Common myeloid progenitor, CD34-positive (primary cell): ENCODE results near the gene RAI1.

Source experiments
- CTCF ChIA-PET: fragments of 350-600 bp; sonication (Branson Sonifier 250); formaldehyde crosslinking; loops from one replicate; lab custom pipeline; 2021; ENCODE audit warnings: antibody characterized with exemption; lab: Charles Lee
- POLR2A ChIA-PET: fragments of 350-600 bp; sonication (Branson Sonifier 250); formaldehyde crosslinking; loops from one replicate; lab custom pipeline; 2021; ENCODE audit warnings: antibody characterized with exemption; lab: Charles Lee
- DNase-seq, 3 donors: peaks; one replicate each; pipeline versions ENCODE4 v3.0.0 to v3.0.0-alpha.2; 2013
- H3K27ac ChIP-seq, 2 experiments: 1 replicate in 1 of 2; 2 replicates in 1 of 2; pipeline ENCODE4 v1.7.0; 2013; ENCODE audit warnings: inconsistent platforms in 2 of 2, low read length in 2 of 2, mild to moderate bottlenecking in 2 of 2, low read depth in 1 of 2, moderate library complexity in 1 of 2; ENCODE audit not compliant: severe bottlenecking in 2 of 2, insufficient read depth in 1 of 2, poor library complexity in 1 of 2
- H3K27me3 ChIP-seq, 5 experiments: replicated peaks in 2 of 5; 1 replicate in 3 of 5; 2 replicates in 2 of 5; pipeline versions ENCODE4 v1.6.1 to v1.7.0; 2013; ENCODE audit warnings: low read length in 4 of 5, mild to moderate bottlenecking in 2 of 5, moderate library complexity in 2 of 5, inconsistent platforms in 1 of 5; ENCODE audit not compliant: insufficient read depth in 5 of 5, control insufficient read depth in 4 of 5
- H3K36me3 ChIP-seq, 4 experiments: 1 replicate in 2 of 4; 2 replicates in 2 of 4; pipeline versions ENCODE4 v1.6.1 to v1.7.0; 2013; ENCODE audit warnings: low read length in 3 of 4, control low read depth in 1 of 4, mild to moderate bottlenecking in 1 of 4; ENCODE audit not compliant: control insufficient read depth in 4 of 4, insufficient read depth in 4 of 4
- H3K4me1 ChIP-seq, 4 experiments: 1 replicate in 3 of 4; 2 replicates in 1 of 4; pipeline versions ENCODE4 v1.6.1 to v1.7.1; 2013; ENCODE audit warnings: low read length in 3 of 4, mild to moderate bottlenecking in 3 of 4, control low read depth in 1 of 4, inconsistent platforms in 1 of 4, moderate library complexity in 1 of 4; ENCODE audit not compliant: control insufficient read depth in 4 of 4, insufficient read depth in 4 of 4; ENCODE audit errors: control extremely low read depth in 1 of 4
- H3K4me3 ChIP-seq, 7 experiments: 1 replicate in 4 of 7; 2 replicates in 3 of 7; pipeline versions ENCODE4 v1.5.1 to v1.7.0; 2013; ENCODE audit warnings: mild to moderate bottlenecking in 7 of 7, low read length in 6 of 7, moderate library complexity in 6 of 7, inconsistent platforms in 2 of 7, low read depth in 2 of 7, control low read depth in 1 of 7; ENCODE audit not compliant: insufficient read depth in 4 of 7, control insufficient read depth in 1 of 7; ENCODE audit errors: extremely low read depth in 1 of 7
- H3K9me3 ChIP-seq, 5 experiments: 1 replicate in 4 of 5; 2 replicates in 1 of 5; pipeline versions ENCODE4 v1.6.1 to v1.7.1; 2013; ENCODE audit warnings: low read length in 4 of 5, mild to moderate bottlenecking in 2 of 5, inconsistent platforms in 1 of 5, low read depth in 1 of 5, moderate library complexity in 1 of 5; ENCODE audit not compliant: control insufficient read depth in 4 of 5, insufficient read depth in 2 of 5; ENCODE audit errors: control extremely low read depth in 1 of 5
- WGBS: methylation state at CpG from one replicate; pipeline ENCODE4 v1.1.5; 2013; ENCODE audit not compliant: insufficient coverage; 5-methylcytosine and 5-hydroxymethylcytosine counted together

The RAI1 gene

GRCh38 chr17:17768424-17769088, 87.3 kb downstream of the RAI1 start:
- ChIA-PET CTCF (interaction anchor here (1.0 to 2.2 kb wide), 7 partner anchors 8 to 89 kb away, joined by 3 to 7 read pairs (median 5); no protein-coding TSS in a partner anchor), POLR2A (interaction anchor here (1.0 kb wide), 1 partner anchor 8 kb away, joined by 3 read pairs; no protein-coding TSS in a partner anchor)
- H3K27me3 ChIP-seq, result no peaks in the 10 kb centered on the region
- DNase-seq, result no peak
- peak overlapping the region in 1 of 2 experiments; percentile 35 for H3K27ac ChIP-seq
- 51% methylated on average over 11 of the region's 14 CpGs for WGBS
- H3K4me3 ChIP-seq, result no peak overlapping the region
- H3K9me3 ChIP-seq, result no peaks in the 10 kb centered on the region
- H3K36me3 ChIP-seq, result peaks cover 0 to 12% (median 0%) of the 10 kb centered on the region in 4 experiments
- H3K4me1 ChIP-seq, result peaks cover 0 to 82% (median 62%) of the 10 kb centered on the region in 4 experiments

- WGBS, result 94% methylated on average over 11 of the region's 25 CpGs
- ChIA-PET POLR2A (no interaction called here), CTCF (interaction anchor here (0.9 to 2.2 kb wide), 3 partner anchors 12 to 89 kb away, joined by 3 to 5 read pairs (median 3); no protein-coding TSS in a partner anchor)
- no peak for DNase-seq
- no peak overlapping the region for H3K4me3 ChIP-seq
- H3K27me3 ChIP-seq, result no peaks in the 10 kb centered on the region
- peak overlapping the region in 1 of 2 experiments; percentile 35 for H3K27ac ChIP-seq
- peaks cover 0 to 71% (median 56%) of the 10 kb centered on the region in 4 experiments for H3K4me1 ChIP-seq
- H3K36me3 ChIP-seq, result peaks cover 0 to 12% (median 0%) of the 10 kb centered on the region in 4 experiments
- no peaks in the 10 kb centered on the region for H3K9me3 ChIP-seq
Measured at GRCh38 chr17:17769869-17770631, 88.8 kb downstream of the RAI1 start.

- H3K27me3 ChIP-seq, result no peaks in the 10 kb centered on the region
- H3K27ac ChIP-seq, result peak overlapping the region in 1 of 2 experiments; percentile 2
- peaks cover 0 to 6% (median 0%) of the 10 kb centered on the region in 4 experiments for H3K36me3 ChIP-seq
- CTCF ChIA-PET, result interaction anchor here (0.9 to 2.2 kb wide), 5 partner anchors 10 to 90 kb away, joined by 3 to 5 read pairs (median 3); no protein-coding TSS in a partner anchor
- POLR2A ChIA-PET, result no interaction called here
- no peak for DNase-seq
- H3K4me1 ChIP-seq, result peaks cover 0 to 65% (median 50%) of the 10 kb centered on the region in 4 experiments
- 100% methylated on average over 3 of the region's 13 CpGs for WGBS
- H3K9me3 ChIP-seq, result no peaks in the 10 kb centered on the region
- no peak overlapping the region for H3K4me3 ChIP-seq
Measured at GRCh38 chr17:17770632-17771044, 89.4 kb downstream of the RAI1 start.

GRCh38 chr17:17771498-17772201, 90.4 kb downstream of the RAI1 start:
- Histone ChIP-seq H3K9me3 (no peaks in the 10 kb centered on the region), H3K27me3 (no peaks in the 10 kb centered on the region), H3K4me1 (peaks cover 0 to 55% (median 40%) of the 10 kb centered on the region in 4 experiments), H3K36me3 (peaks cover 0 to 6% (median 2%) of the 10 kb centered on the region in 4 experiments), H3K4me3 (no peak overlapping the region), H3K27ac (peak overlapping the region in 1 of 2 experiments; percentile 2)
- CTCF ChIA-PET, result interaction anchor here (1.3 to 1.5 kb wide), 3 partner anchors 9 to 46 kb away, joined by 3 read pairs; no protein-coding TSS in a partner anchor
- DNase-seq, result no peak
- POLR2A ChIA-PET, result no interaction called here
- 98% methylated on average over 6 of the region's 10 CpGs for WGBS

- ChIA-PET CTCF (interaction anchor here (1.5 kb wide), 1 partner anchor 9 kb away, joined by 3 read pairs; no protein-coding TSS in a partner anchor), POLR2A (no interaction called here)
- no peak for DNase-seq
- Histone ChIP-seq H3K4me3 (no peak overlapping the region), H3K36me3 (peaks cover 0 to 8% (median 2%) of the 10 kb centered on the region in 4 experiments), H3K4me1 (peaks cover 0 to 50% (median 35%) of the 10 kb centered on the region in 4 experiments), H3K27me3 (no peaks in the 10 kb centered on the region), H3K27ac (no peak overlapping the region), H3K9me3 (no peaks in the 10 kb centered on the region)
- WGBS, result 87% methylated on average over 3 of the region's 3 CpGs
Measured at GRCh38 chr17:17772231-17772630, 91.0 kb downstream of the RAI1 start.

- CTCF ChIA-PET, result interaction anchor here (1.0 to 2.8 kb wide), 17 partner anchors 10 to 94 kb away, joined by 3 to 16 read pairs (median 5); no protein-coding TSS in a partner anchor
- Histone ChIP-seq H3K27me3 (no peaks in the 10 kb centered on the region), H3K27ac (no peak overlapping the region), H3K4me1 (peaks cover 0 to 33% (median 19%) of the 10 kb centered on the region in 4 experiments), H3K9me3 (no peaks in the 10 kb centered on the region), H3K4me3 (no peak overlapping the region), H3K36me3 (peaks cover 0 to 19% (median 4%) of the 10 kb centered on the region in 4 experiments)
- 95% methylated on average over 14 of the region's 21 CpGs for WGBS
- DNase-seq, result peak in 2 of 3 donors; percentile 55 to 59
- POLR2A ChIA-PET, result interaction anchor here (0.6 to 3.2 kb wide), 5 partner anchors 10 to 92 kb away, joined by 3 to 10 read pairs (median 3); no protein-coding TSS in a partner anchor
Measured at GRCh38 chr17:17774009-17774881, 93.0 kb downstream of the RAI1 start.
